Stimulated activated CD4-positive, alpha-beta T cell treated with anti-CD3 and anti-CD28 coated beads, TNF-alpha, amount 100 ng/mL, for 4 hours (primary cell): ENCODE measurements around the gene SMIM41.

Source experiments
- DNase-seq, 3 experiments: peaks; one replicate each; pipeline ENCODE4 v3.0.0-alpha.2; 2020; ENCODE audit warnings: low read depth in 3 of 3

The SMIM41 gene

GRCh38 chr12:52079576-52080402 lies at the start of gene SMIM41:
TSS of gene SMIM41 (plus strand) at chr12:52079704. CDS start at chr12:52079780, 76 bp downstream.
- no peak for DNase-seq

GRCh38 chr12:52032446-52032803 lies 47.1 kb upstream of the SMIM41 start:
- no peak for DNase-seq

- DNase-seq = peak; percentile 67 to 79 (median 72)
These were observed 46.6 kb upstream of the SMIM41 start for GRCh38 chr12:52032804-52033445.

GRCh38 chr12:52033446-52034140 lies 45.9 kb upstream of the SMIM41 start:
- DNase-seq = no peak

DNA sequence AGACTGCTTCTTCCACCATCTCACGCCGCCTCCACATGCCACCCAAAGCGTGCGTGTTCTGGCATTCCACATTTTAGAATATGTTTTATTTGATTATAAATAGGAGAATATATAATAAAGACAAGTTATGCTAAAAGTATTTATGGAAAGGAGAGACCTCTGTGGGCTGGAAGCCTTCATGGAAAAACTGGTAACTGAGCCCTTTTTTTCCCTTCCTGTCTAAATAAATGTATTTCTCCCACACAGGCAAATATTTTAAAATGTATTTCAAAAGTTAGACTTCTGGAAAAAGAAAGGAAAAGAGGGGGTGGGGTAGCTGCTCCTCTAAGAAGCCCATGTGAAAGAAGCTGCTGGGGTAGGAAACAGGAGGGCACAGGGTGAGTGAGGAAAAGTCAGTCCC lies 44.3 kb upstream of the SMIM41 start:
- no peak for DNase-seq

GRCh38 chr12:52035926-52036325 lies 43.6 kb upstream of the SMIM41 start:
- no peak for DNase-seq

DNA sequence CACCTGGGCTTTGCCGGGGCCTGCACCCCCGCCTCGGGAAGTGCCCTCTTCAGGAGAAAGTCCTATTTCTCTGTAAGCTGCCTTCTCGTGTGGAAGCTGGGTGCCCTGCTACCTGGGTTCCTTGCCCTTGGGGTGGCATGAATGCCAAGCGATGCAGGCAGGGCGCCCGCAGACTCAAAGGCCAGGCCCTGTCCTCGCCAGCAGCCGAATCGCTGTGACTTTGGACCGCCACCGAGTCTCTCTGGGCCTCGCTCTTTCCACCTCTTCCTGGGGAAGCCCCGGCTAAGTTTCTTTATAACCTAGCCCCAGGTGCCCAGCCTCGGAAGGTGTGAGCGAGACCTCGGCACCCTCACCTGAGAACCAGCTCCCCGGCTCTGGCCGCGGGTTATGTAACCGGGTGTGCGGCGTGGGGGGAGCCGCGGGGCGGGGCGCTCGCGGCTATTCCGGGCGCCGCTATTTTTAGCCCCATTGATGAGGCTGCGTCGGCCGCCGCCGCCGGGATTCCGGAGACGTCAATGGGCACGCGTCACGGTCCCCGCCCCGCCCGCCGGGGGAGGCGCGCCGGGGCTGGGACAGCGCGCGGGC lies 42.8 kb upstream of the SMIM41 start:
- peak; percentile 55 to 78 (median 74) for DNase-seq

- DNase-seq = no peak
These were observed 42.1 kb upstream of the SMIM41 start for GRCh38 chr12:52037248-52037861.

DNA sequence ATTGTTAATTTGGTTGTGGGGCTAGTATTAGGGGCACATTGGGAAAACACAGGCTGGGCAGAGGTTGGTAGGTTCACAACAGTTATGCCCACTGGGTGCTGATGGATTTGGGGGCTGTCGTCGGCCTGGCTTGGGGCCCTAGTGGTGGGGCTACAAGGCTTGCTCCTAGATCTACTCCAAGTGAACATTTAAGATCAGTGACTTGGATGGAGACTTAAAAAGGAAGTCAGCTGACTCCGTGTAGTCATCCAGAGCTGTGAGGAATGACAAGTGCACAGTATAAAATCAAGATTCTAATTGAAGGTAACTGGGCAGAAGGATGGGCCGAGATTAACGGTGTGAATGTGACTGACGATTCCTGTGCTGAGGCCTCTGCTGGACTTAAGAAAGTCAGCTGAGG lies 41.1 kb upstream of the SMIM41 start:
- DNase-seq = no peak

DNA sequence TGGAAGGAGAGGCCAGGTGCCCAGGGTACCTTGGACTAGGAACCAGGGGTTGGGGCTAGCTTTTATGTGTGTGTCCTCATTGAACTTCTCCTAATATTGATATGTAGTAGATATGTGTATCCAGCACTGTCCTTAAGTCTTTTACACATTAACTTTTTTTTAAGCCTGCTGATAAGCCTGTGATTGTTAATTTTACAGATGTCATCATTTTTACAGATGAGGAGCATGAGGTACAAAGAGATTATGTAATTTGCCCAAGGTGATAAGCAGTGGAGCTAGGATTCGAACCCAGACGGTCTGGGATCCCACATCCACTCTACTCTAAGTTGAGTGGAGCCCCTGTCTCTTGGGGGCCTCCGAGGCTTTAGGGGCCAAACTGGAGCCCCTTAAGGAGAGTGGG lies 38.5 kb upstream of the SMIM41 start:
- no peak for DNase-seq

GRCh38 chr12:52041695-52042123 lies 37.8 kb upstream of the SMIM41 start:
- DNase-seq = no peak

- no peak for DNase-seq
These were observed 36.7 kb upstream of the SMIM41 start for GRCh38 chr12:52042706-52043385.

- no peak for DNase-seq
These were observed 35.9 kb upstream of the SMIM41 start for GRCh38 chr12:52043386-52044212.

GRCh38 chr12:52044292-52044983 lies 35.1 kb upstream of the SMIM41 start:
- no peak for DNase-seq

GRCh38 chr12:52045794-52046199 lies 33.7 kb upstream of the SMIM41 start:
- DNase-seq = no peak

GRCh38 chr12:52046859-52047258 lies 32.6 kb upstream of the SMIM41 start:
- no peak for DNase-seq

- no peak for DNase-seq
These were observed 30.2 kb upstream of the SMIM41 start for GRCh38 chr12:52049286-52049685.

DNA sequence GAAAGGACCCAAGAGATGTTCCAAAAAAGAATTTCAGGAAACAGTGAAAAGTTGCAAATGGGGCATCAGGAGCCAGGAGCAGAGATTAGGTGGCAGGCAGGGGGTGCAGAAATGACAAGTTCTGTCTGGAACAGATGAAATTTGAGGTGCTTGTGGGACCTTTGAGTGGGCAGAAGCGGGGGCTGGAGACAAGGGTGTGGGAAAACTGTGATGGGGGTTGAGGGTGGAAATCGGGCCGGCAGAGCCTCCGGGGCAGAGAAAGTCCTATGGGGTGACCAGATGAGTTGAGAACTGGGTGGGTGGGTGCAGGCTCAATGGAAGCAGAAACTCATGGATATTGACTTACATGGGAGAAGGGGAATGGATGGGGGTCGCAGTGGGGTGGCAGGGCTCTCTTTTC lies 29.8 kb upstream of the SMIM41 start:
- no peak for DNase-seq

- no peak for DNase-seq
These were observed 29.3 kb upstream of the SMIM41 start for GRCh38 chr12:52050116-52050757.
